Measurements from ENCODE around the gene PRTN3. TPM values are rescaled to one million over a fixed set of nuclear protein-coding genes. Genes with fewer than 3 reads are reported as not detected.

The PRTN3 gene
- total and polyA plus RNA-seq, 7 experiments from 2014 or later, result 2.7 TPM; not detected in 6

DNA sequence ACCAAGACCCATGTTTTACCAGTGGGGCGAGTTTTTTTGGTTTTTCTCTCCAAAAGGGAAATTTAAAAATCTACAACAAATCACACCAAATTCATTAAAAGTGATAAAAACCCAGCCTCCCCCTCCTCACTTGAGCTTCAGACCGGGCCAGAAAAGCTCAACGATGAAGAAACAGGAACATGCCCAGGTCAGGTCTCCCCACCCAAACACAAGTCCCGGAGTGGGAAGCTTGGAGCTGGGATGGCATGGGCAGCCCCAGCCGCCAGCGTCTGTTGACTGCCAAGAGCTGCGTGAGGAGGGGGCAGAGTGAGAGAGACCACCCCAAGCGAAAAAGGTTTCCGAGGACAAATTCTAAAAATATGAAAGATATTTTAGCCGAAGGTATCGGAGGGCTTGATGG, 56.2 kb downstream of the PRTN3 start:
- Mint-ChIP-seq H3K27ac (peak overlapping the region in 3 of 9 donors; percentile 12 to 38 (median 13)), H3K4me1 (peaks cover 0 to 39% (median 20%) of the 10 kb centered on the region in 7 donors), H3K36me3 (peaks cover 0 to 8% (median 5%) of the 10 kb centered on the region in 5 donors), H3K9me3 (peaks cover 0 to 8% (median 0%) of the 10 kb centered on the region in 11 donors), H3K4me3 (peak overlapping the region in 1 of 10 donors; percentile 33), H3K27me3 (peaks cover 0 to 4% (median 0%) of the 10 kb centered on the region in 5 donors)
- Histone ChIP-seq H3K4me1 (ENCODE audit: control insufficient read depth in 2 of 2, insufficient read depth in 2 of 2, low read length in 2 of 2) (peaks cover 3 to 13% of the 10 kb centered on the region in 2 donors), H3K27me3 (ENCODE audit: control insufficient read depth in 2 of 2, insufficient read depth in 2 of 2, low read length in 2 of 2) (no peaks in the 10 kb centered on the region), H3K36me3 (ENCODE audit: control insufficient read depth in 2 of 3, insufficient read depth in 3 of 3, low read length in 3 of 3) (peaks cover 0 to 53% (median 9%) of the 10 kb centered on the region in 3 experiments), H3K9me3 (ENCODE audit: control insufficient read depth in 2 of 3, low read length in 3 of 3) (no peaks in the 10 kb centered on the region), H3K27ac (ENCODE audit: low read depth, low read length) (no peak overlapping the region), H3K4me3 (ENCODE audit: low read length) (no peak overlapping the region)
- intact Hi-C loops (cut with micrococcal nuclease), result no loop called here
- DNase-seq (no peak), ATAC-seq (no peak)
- POLR2A ChIA-PET, result interaction anchor here (0.7 to 6.7 kb wide), 5 partner anchors 10 to 1949 kb away, joined by 3 to 196 read pairs (median 3); partner anchors contain the start of gene R3HDM4
- CTCF ChIA-PET, result interaction anchor here (0.9 to 1.0 kb wide), 2 partner anchors 11 to 33 kb away, joined by 3 to 6 read pairs; no protein-coding TSS in a partner anchor

- Mint-ChIP-seq H3K36me3 (peaks cover 0 to 8% (median 5%) of the 10 kb centered on the region in 5 donors), H3K9me3 (peaks cover 0 to 8% (median 0%) of the 10 kb centered on the region in 11 donors), H3K27ac (peak overlapping the region in 3 of 9 donors; percentile 31 to 39 (median 38)), H3K4me3 (no peak overlapping the region), H3K4me1 (peaks cover 0 to 36% (median 23%) of the 10 kb centered on the region in 7 donors), H3K27me3 (peaks cover 0 to 4% (median 0%) of the 10 kb centered on the region in 5 donors)
- peaks cover 0 to 58% (median 9%) of the 10 kb centered on the region in 3 experiments for H3K36me3 ChIP-seq (ENCODE audit: control insufficient read depth in 2 of 3, insufficient read depth in 3 of 3, low read length in 3 of 3)
- H3K9me3 ChIP-seq (ENCODE audit: control insufficient read depth in 2 of 3, low read length in 3 of 3), result no peaks in the 10 kb centered on the region
- H3K27ac ChIP-seq (ENCODE audit: low read depth, low read length), result no peak overlapping the region
- DNase-seq, result no peak
- ATAC-seq, result no peak
- no peaks in the 10 kb centered on the region for H3K27me3 ChIP-seq (ENCODE audit: control insufficient read depth in 2 of 2, insufficient read depth in 2 of 2, low read length in 2 of 2)
- H3K4me1 ChIP-seq (ENCODE audit: control insufficient read depth in 2 of 2, insufficient read depth in 2 of 2, low read length in 2 of 2), result peaks cover 0 to 10% of the 10 kb centered on the region in 2 donors
- H3K4me3 ChIP-seq (ENCODE audit: low read length), result no peak overlapping the region
- ChIA-PET POLR2A (interaction anchor here (0.7 to 6.7 kb wide), 4 partner anchors 9 to 131 kb away, joined by 3 to 196 read pairs (median 5); partner anchors contain the start of gene R3HDM4), CTCF (interaction anchor here (0.9 to 1.0 kb wide), 2 partner anchors 11 to 34 kb away, joined by 3 to 6 read pairs; no protein-coding TSS in a partner anchor)
- intact Hi-C loops (cut with micrococcal nuclease), result no loop called here
These were observed 56.7 kb downstream of the PRTN3 start for GRCh38 chr19:897442-898039.

Small RNAs within 50 kb of the gene (microRNA-seq; reads per million reads assigned to microRNA genes)
- gene MIR3187 (ENCODE audit: borderline microRNAs expressed), result 1.6 reads per million
- gene MIR4745 (ENCODE audit: borderline microRNAs expressed), result not detected

Other genes starting within 250 kb of the PRTN3 start
- gene POLRMT, start 207.5 kb upstream of the PRTN3 start, total RNA-seq, result 100 to 1,000 TPM in 1 of 5 experiments, 10 to 100 TPM in 4; 61.2 to 105 (median 71.3) TPM
- 10 to 100 TPM; 37.4 to 51.8 TPM for gene POLRMT, start 207.5 kb upstream of the PRTN3 start, polyA plus RNA-seq
- gene FGF22, start 201.1 kb upstream of the PRTN3 start, total RNA-seq, result 1 to 10 TPM in 2 of 5 experiments, under 1 TPM in 2, not detected in 1; 0.17 to 1.8 (median 0.95) TPM
- not detected for gene FGF22, start 201.1 kb upstream of the PRTN3 start, polyA plus RNA-seq
- gene RNF126, start 177.8 kb upstream of the PRTN3 start, total RNA-seq, result 100 to 1,000 TPM in 3 of 5 experiments, 10 to 100 TPM in 2; 75.1 to 110 (median 101) TPM
- 10 to 100 TPM; 55.3 to 70.3 TPM for gene RNF126, start 177.8 kb upstream of the PRTN3 start, polyA plus RNA-seq
- gene FSTL3, start 164.6 kb upstream of the PRTN3 start, total RNA-seq, result 1 to 10 TPM; 3.1 to 6.4 (median 5.0) TPM
- gene FSTL3, start 164.6 kb upstream of the PRTN3 start, polyA plus RNA-seq, result 1 to 10 TPM; 2.7 to 2.8 TPM
- gene PRSS57, start 145.5 kb upstream of the PRTN3 start, total RNA-seq, result 1 to 10 TPM in 1 of 5 experiments, under 1 TPM in 1, not detected in 3; 0.27 to 2.1 TPM
- gene PRSS57, start 145.5 kb upstream of the PRTN3 start, polyA plus RNA-seq, result not detected
- 1 to 10 TPM in 1 of 5 experiments, not detected in 4; 1.0 TPM for gene PALM, start 132.1 kb upstream of the PRTN3 start, total RNA-seq
- gene PALM, start 132.1 kb upstream of the PRTN3 start, polyA plus RNA-seq, result not detected
- not detected for gene MISP, start 89.9 kb upstream of the PRTN3 start, total RNA-seq
- not detected for gene MISP, start 89.9 kb upstream of the PRTN3 start, polyA plus RNA-seq
- 100 to 1,000 TPM; 313 to 524 (median 326) TPM for gene PTBP1, start 43.5 kb upstream of the PRTN3 start, total RNA-seq
- 100 to 1,000 TPM; 113 to 227 TPM for gene PTBP1, start 43.5 kb upstream of the PRTN3 start, polyA plus RNA-seq
- gene PLPPR3, start 19.0 kb upstream of the PRTN3 start, total RNA-seq, result not detected
- not detected for gene PLPPR3, start 19.0 kb upstream of the PRTN3 start, polyA plus RNA-seq
- 1 to 10 TPM in 1 of 5 experiments, under 1 TPM in 1, not detected in 3; 0.64 to 4.1 TPM for gene AZU1, start 13.2 kb upstream of the PRTN3 start, total RNA-seq
- not detected for gene AZU1, start 13.2 kb upstream of the PRTN3 start, polyA plus RNA-seq
- 1 to 10 TPM in 1 of 5 experiments, not detected in 4; 4.9 TPM for gene ELANE, start 11.3 kb downstream of the PRTN3 start, total RNA-seq
- gene ELANE, start 11.3 kb downstream of the PRTN3 start, polyA plus RNA-seq, result not detected
- 10 to 100 TPM in 2 of 5 experiments, 1 to 10 TPM in 3; 1.3 to 58.0 (median 2.1) TPM for gene CFD, start 18.7 kb downstream of the PRTN3 start, total RNA-seq
- 1 to 10 TPM; 4.9 to 8.0 TPM for gene CFD, start 18.7 kb downstream of the PRTN3 start, polyA plus RNA-seq
- 10 to 100 TPM; 47.5 to 78.2 (median 67.6) TPM for gene MED16, start 52.2 kb downstream of the PRTN3 start, total RNA-seq
- 100 to 1,000 TPM in 1 of 2 donors, 10 to 100 TPM in 1; 65.7 to 142 TPM for gene MED16, start 52.2 kb downstream of the PRTN3 start, polyA plus RNA-seq
- not detected for gene RNU6-9, start 52.5 kb downstream of the PRTN3 start, total RNA-seq
- gene RNU6-9, start 52.5 kb downstream of the PRTN3 start, polyA plus RNA-seq, result not detected
- gene R3HDM4, start 72.2 kb downstream of the PRTN3 start, total RNA-seq, result 100 to 1,000 TPM; 123 to 219 (median 184) TPM
- gene R3HDM4, start 72.2 kb downstream of the PRTN3 start, polyA plus RNA-seq, result 100 to 1,000 TPM; 195 to 251 TPM
- 1 to 10 TPM; 1.1 to 3.0 (median 1.7) TPM for gene KISS1R, start 76.3 kb downstream of the PRTN3 start, total RNA-seq
- gene KISS1R, start 76.3 kb downstream of the PRTN3 start, polyA plus RNA-seq, result under 1 TPM; 0.72 to 0.85 TPM
- gene ARID3A, start 85.0 kb downstream of the PRTN3 start, total RNA-seq, result 10 to 100 TPM in 3 of 5 experiments, 1 to 10 TPM in 2; 7.1 to 33.1 (median 10.2) TPM
- under 1 TPM; 0.57 to 0.95 TPM for gene ARID3A, start 85.0 kb downstream of the PRTN3 start, polyA plus RNA-seq
- gene WDR18, start 143.3 kb downstream of the PRTN3 start, total RNA-seq, result 10 to 100 TPM; 20.7 to 63.8 (median 48.5) TPM
- gene WDR18, start 143.3 kb downstream of the PRTN3 start, polyA plus RNA-seq, result 10 to 100 TPM; 69.8 to 74.4 TPM
- gene GRIN3B, start 159.4 kb downstream of the PRTN3 start, total RNA-seq, result under 1 TPM in 3 of 5 experiments, not detected in 2; 0.10 to 0.56 (median 0.19) TPM
- not detected for gene GRIN3B, start 159.4 kb downstream of the PRTN3 start, polyA plus RNA-seq
- 100 to 1,000 TPM; 189 to 347 (median 311) TPM for gene TMEM259, start 180.1 kb downstream of the PRTN3 start, total RNA-seq
- 10 to 100 TPM; 40.7 to 86.1 TPM for gene TMEM259, start 180.1 kb downstream of the PRTN3 start, polyA plus RNA-seq
- gene RNU6-2, start 180.5 kb downstream of the PRTN3 start, total RNA-seq, result not detected
- gene RNU6-2, start 180.5 kb downstream of the PRTN3 start, polyA plus RNA-seq, result not detected
- 100 to 1,000 TPM; 234 to 440 (median 240) TPM for gene CNN2, start 185.6 kb downstream of the PRTN3 start, total RNA-seq
- 100 to 1,000 TPM; 401 to 704 TPM for gene CNN2, start 185.6 kb downstream of the PRTN3 start, polyA plus RNA-seq
- 100 to 1,000 TPM in 4 of 5 experiments, 10 to 100 TPM in 1; 57.8 to 323 (median 155) TPM for gene ABCA7, start 199.1 kb downstream of the PRTN3 start, total RNA-seq
- gene ABCA7, start 199.1 kb downstream of the PRTN3 start, polyA plus RNA-seq, result 10 to 100 TPM in 1 of 2 donors, 1 to 10 TPM in 1; 6.6 to 25.5 TPM
- gene ARHGAP45, start 226.2 kb downstream of the PRTN3 start, total RNA-seq, result 1,000 to 10,000 TPM in 1 of 5 experiments, 100 to 1,000 TPM in 4; 467 to 1,030 (median 779) TPM
- gene ARHGAP45, start 226.2 kb downstream of the PRTN3 start, polyA plus RNA-seq, result 100 to 1,000 TPM; 305 to 880 TPM

Measured in naive thymus-derived CD4-positive, alpha-beta T cell (primary cell).